Keratinocyte (primary cell): Measurements from ENCODE around the gene RBM18. TPM values are rescaled to one million over a fixed set of nuclear protein-coding genes. Genes with fewer than 3 reads are reported as not detected.

ENCODE experiments used
- DNase-seq: peaks from one replicate; pipeline ENCODE4 v3.0.0-alpha.2; 2011; ENCODE audit warnings: low read depth, missing footprints, low spot score
- FAIRE-seq: peaks from 2 replicates; lab custom pipeline; 2011; peaks lifted over from hg19 to GRCh38; lab: Jason Lieb, UNC
- H2AFZ ChIP-seq: 2 replicates; pipeline ENCODE4 v1.6.0; 2012; ENCODE audit warnings: low read length, control low read depth, inconsistent platforms; ENCODE audit not compliant: control insufficient read depth
- H3K27ac ChIP-seq: 2 replicates; pipeline ENCODE4 v1.5.1; 2011; ENCODE audit warnings: low read length; ENCODE audit not compliant: control insufficient read depth, insufficient read depth
- H3K27me3 ChIP-seq: 3 replicates; pipeline ENCODE4 v1.6.0; 2011; ENCODE audit warnings: low read length; ENCODE audit not compliant: control insufficient read depth, insufficient read depth; ENCODE audit errors: extremely low read depth
- H3K36me3 ChIP-seq, 2 experiments: 2 replicates in 1 of 2; 3 replicates in 1 of 2; pipeline ENCODE4 v1.5.1; 2011; ENCODE audit warnings: low read length in 2 of 2, mild to moderate bottlenecking in 1 of 2; ENCODE audit not compliant: control insufficient read depth in 2 of 2, insufficient read depth in 2 of 2; ENCODE audit errors: extremely low read depth in 1 of 2
- H3K4me1 ChIP-seq: 3 replicates; pipeline ENCODE4 v1.5.1; 2011; ENCODE audit warnings: low read length; ENCODE audit not compliant: control insufficient read depth, insufficient read depth; ENCODE audit errors: extremely low read depth
- H3K4me2 ChIP-seq: 3 replicates; pipeline ENCODE4 v1.6.0; 2011; ENCODE audit warnings: low read depth, low read length; ENCODE audit not compliant: control insufficient read depth, insufficient read depth; ENCODE audit errors: extremely low read depth
- H3K4me3 ChIP-seq, 3 experiments: fragments of 200-600 bp in 1 of 3; sonication (generic) in 1 of 3; 2 replicates in 2 of 3; 3 replicates in 1 of 3; pipeline ENCODE4 v1.5.1; 2011 to 2016; ENCODE audit warnings: low read length in 3 of 3, mild to moderate bottlenecking in 3 of 3, control low read depth in 2 of 3, inconsistent platforms in 1 of 3, low read depth in 1 of 3, mixed read lengths in 1 of 3, mixed run types in 1 of 3, moderate library complexity in 1 of 3; ENCODE audit not compliant: control insufficient read depth in 2 of 3, insufficient read depth in 2 of 3; ENCODE audit errors: extremely low read depth in 1 of 3
- H3K79me2 ChIP-seq: 2 replicates; pipeline ENCODE4 v1.6.0; 2012; ENCODE audit warnings: low read length; ENCODE audit not compliant: control insufficient read depth, insufficient read depth
- H3K9ac ChIP-seq: 3 replicates; pipeline ENCODE4 v1.6.0; 2011; ENCODE audit warnings: low read length; ENCODE audit not compliant: control insufficient read depth, insufficient read depth; ENCODE audit errors: extremely low read depth
- H3K9me1 ChIP-seq: 3 replicates; pipeline ENCODE4 v1.6.0; 2011; ENCODE audit warnings: low read length; ENCODE audit not compliant: control insufficient read depth, insufficient read depth; ENCODE audit errors: extremely low read depth
- H3K9me3 ChIP-seq: 2 replicates; pipeline ENCODE4 v1.5.1; 2012; ENCODE audit warnings: low read depth, low read length; ENCODE audit not compliant: control insufficient read depth
- H4K20me1 ChIP-seq: 3 replicates; pipeline ENCODE4 v1.6.0; 2011; ENCODE audit warnings: low read length; ENCODE audit not compliant: control insufficient read depth, insufficient read depth; ENCODE audit errors: extremely low read depth
- CTCF ChIP-seq, 3 experiments: IDR thresholded peaks in 1 of 3; conservative IDR thresholded peaks in 1 of 3; optimal IDR thresholded peaks in 1 of 3; 2 replicates in 2 of 3; 3 replicates in 1 of 3; pipeline versions ENCODE3 to v1.5.1; 2011; ENCODE audit warnings: low read length in 3 of 3, mild to moderate bottlenecking in 3 of 3, moderate library complexity in 2 of 3, control low read depth in 1 of 3, inconsistent platforms in 1 of 3; ENCODE audit not compliant: insufficient read depth in 2 of 3; ENCODE audit errors: extremely low read depth in 1 of 3
- EZH2 ChIP-seq: IDR thresholded peaks from one replicate; pipeline ENCODE4 v1.6.1; 2012; ENCODE audit warnings: inconsistent platforms, mild to moderate bottlenecking, low read length, moderate library complexity
- dilution Hi-C: fragments of 300-500 bp; cut with MboI; formaldehyde crosslinking; loops from one replicate; pipeline ENCODE4 v1.7.0; 2020; ENCODE audit warnings: low sequenced_read_pairs; ENCODE audit not compliant: extremely low pct_ligation_motif_present
- polyA plus RNA-seq, 5 experiments: library from polyadenylated mRNA; depleted of rRNA in 3 of 5; stranded (reverse) in 3 of 5; stranded (forward) in 1 of 5; unstranded in 1 of 5; fragments of >200 nt; gene quantifications; 1 replicate in 1 of 5; 2 replicates in 3 of 5; 3 replicates in 1 of 5; pipeline versions ENCODE4 v1.2.1 to v1.2.3, GENCODE V29; 2011 to 2012; ENCODE audit warnings: missing spikeins in 2 of 5, low read depth in 1 of 5, low replicate concordance in 1 of 5

Gene RBM18
- polyA plus RNA-seq, 1 donor (not counting 4 experiments of a cell fraction or from before 2014, with no cell fraction given), result 43.4 TPM

- Histone ChIP-seq H3K9ac (no peak overlapping the region), H3K27ac (no peak overlapping the region), H2AFZ (no peak overlapping the region), H3K9me3 (no peaks in the 10 kb centered on the region), H3K27me3 (no peaks in the 10 kb centered on the region), H3K79me2 (no peaks in the 10 kb centered on the region), H4K20me1 (no peaks in the 10 kb centered on the region), H3K4me3 (no peak overlapping the region), H3K4me1 (no peaks in the 10 kb centered on the region), H3K4me2 (no peak overlapping the region), H3K9me1 (no peaks in the 10 kb centered on the region), H3K36me3 (peaks cover 27 to 32% of the 10 kb centered on the region in 2 experiments)
- dilution Hi-C loops, result no loop called here
- no peak for FAIRE-seq
- TF ChIP-seq EZH2 (no peak), CTCF (optimal IDR thresholded peaks at IDR 0.05 in 1 of 3, IDR thresholded peaks at IDR 0.05 in 1 of 3, conservative IDR thresholded peaks at IDR 0.05 in 1 of 3; ENCODE audit: extremely low read depth in 1 of 3, insufficient read depth in 2 of 3, low read length in 3 of 3) (no peak)
- no peak for DNase-seq
Measured at GRCh38 chr9:122309861-122310260, 45.2 kb upstream of the RBM18 start.

GRCh38 chr9:122307925-122308324, 43.3 kb upstream of the RBM18 start:
- Histone ChIP-seq H3K9me1 (no peaks in the 10 kb centered on the region), H3K4me2 (no peak overlapping the region), H3K9me3 (no peaks in the 10 kb centered on the region), H3K4me3 (no peak overlapping the region), H3K79me2 (peaks cover 2% of the 10 kb centered on the region), H3K36me3 (peaks cover 20 to 27% of the 10 kb centered on the region in 2 experiments), H3K27me3 (no peaks in the 10 kb centered on the region), H3K4me1 (no peaks in the 10 kb centered on the region), H3K27ac (no peak overlapping the region), H4K20me1 (no peaks in the 10 kb centered on the region), H2AFZ (no peak overlapping the region), H3K9ac (no peak overlapping the region)
- FAIRE-seq, result no peak
- TF ChIP-seq CTCF (optimal IDR thresholded peaks at IDR 0.05 in 1 of 3, IDR thresholded peaks at IDR 0.05 in 1 of 3, conservative IDR thresholded peaks at IDR 0.05 in 1 of 3; ENCODE audit: extremely low read depth in 1 of 3, insufficient read depth in 2 of 3, low read length in 3 of 3), result no peak
- TF ChIP-seq EZH2, result no peak
- DNase-seq, result no peak
- dilution Hi-C loops, result no loop called here
